ENCODE results near the gene CSNK2A2. TPM values are rescaled to one million over a fixed set of nuclear protein-coding genes. Genes with fewer than 3 reads are reported as not detected.

CSNK2A2 gene
- total RNA-seq: 32.5 and 54.6 TPM in 2 replicates

GRCh38 chr16:58198022-58198683 is at the start of gene CSNK2A2:
CSNK2A2 (minus strand) TSS chr16:58198106; CDS start chr16:58197736, 370 bp downstream.

GRCh38 chr16:58129097-58129936 is 68.6 kb downstream of the CSNK2A2 start, which contains the start of gene CFAP20:
CFAP20 (minus strand) TSS chr16:58129381; CDS start chr16:58129115, 266 bp downstream.

Other genes with a start within 250 kb of the CSNK2A2 start
- gene CNGB1, start 227.0 kb downstream of the CSNK2A2 start, total RNA-seq: 1.3 and 1.4 TPM in 2 replicates
- gene ZNF319, start 197.4 kb downstream of the CSNK2A2 start, total RNA-seq: 1.3 and 3.6 TPM in 2 replicates
- gene USB1, start 196.7 kb downstream of the CSNK2A2 start, total RNA-seq: 31.1 and 84.8 TPM in 2 replicates
- gene MMP15, start 172.4 kb downstream of the CSNK2A2 start, total RNA-seq: 23.7 and 27.2 TPM in 2 replicates
- gene CFAP20, start 68.7 kb downstream of the CSNK2A2 start, total RNA-seq: 32.0 and 35.9 TPM in 2 replicates
- not detected in 2 replicates for gene PRSS54, start 96.9 kb upstream of the CSNK2A2 start, total RNA-seq
- gene GINS3, start 194.4 kb upstream of the CSNK2A2 start, total RNA-seq: 1.5 and 2.2 TPM in 2 replicates

Data from tracheal epithelial cell (primary cell).